HepG2 (cell line): ENCODE data around the gene IP6K1. TPM values are rescaled to one million over a fixed set of nuclear protein-coding genes. Genes with fewer than 3 reads are reported as not detected.

ENCODE experiments used
- ATAC-seq: fragments of 200-7000 bp; cut with Tn5 transposase; 3 replicates; pipeline ENCODE4 v1.9.1; 2020; ENCODE audit warnings: mild to moderate bottlenecking, moderate library complexity
- BruUV-seq: library from RNA; stranded (reverse); fragments of 400-500 nt; replicated peaks from 2 replicates; lab custom pipeline; 2021; lab: Mats Ljungman, UMichigan
- CTCF ChIA-PET: fragments of 300-600 bp; formaldehyde crosslinking; extraction: SDS; loops from one replicate; lab custom pipeline; 2021; ENCODE audit warnings: low total read pairs, inconsistent platforms, low intra/inter-chr PET ratio; lab: Yijun Ruan, JAX
- POLR2A ChIA-PET: fragments of 350-600 bp; sonication (Branson Sonifier 250); formaldehyde crosslinking; loops from one replicate; lab custom pipeline; 2020; ENCODE audit warnings: antibody characterized with exemption, inconsistent platforms; lab: Yijun Ruan, JAX
- DNase-seq: peaks from one replicate; pipeline ENCODE4 v3.0.0-alpha.2; 2015; ENCODE audit warnings: low spot score
- FAIRE-seq: peaks from 3 replicates; lab custom pipeline; 2011; peaks lifted over from hg19 to GRCh38; lab: Jason Lieb, UNC
- H2AFZ ChIP-seq: one replicate; pipeline ENCODE4 v1.6.1; 2011; ENCODE audit warnings: low read length, inconsistent platforms
- H3K27ac ChIP-seq: fragments of 300-600 bp; 3 replicates; pipeline ENCODE4 v1.8.0; 2011; ENCODE audit warnings: mixed run types, mild to moderate bottlenecking, mixed read lengths, low read length, inconsistent platforms; ENCODE audit not compliant: insufficient read depth; ENCODE audit errors: extremely low read length
- H3K27me3 ChIP-seq, 2 experiments: fragments of 200-600 bp in 1 of 2; 2 replicates in 1 of 2; 3 replicates in 1 of 2; pipeline versions ENCODE4 v1.6.0 to v1.8.0; 2011; ENCODE audit warnings: low read length in 2 of 2, mild to moderate bottlenecking in 2 of 2, moderate library complexity in 2 of 2, inconsistent platforms in 1 of 2; ENCODE audit not compliant: insufficient read depth in 2 of 2, control insufficient read depth in 1 of 2
- H3K36me3 ChIP-seq, 2 experiments: fragments of 200-600 bp in 1 of 2; replicated peaks in 1 of 2; 2 replicates in 1 of 2; 3 replicates in 1 of 2; pipeline versions ENCODE4 v1.5.1 to v1.8.0; 2011; ENCODE audit warnings: low read length in 2 of 2, inconsistent platforms in 1 of 2; ENCODE audit not compliant: insufficient read depth in 2 of 2, control insufficient read depth in 1 of 2
- H3K4me1 ChIP-seq: 2 replicates; pipeline ENCODE4 v1.5.1; 2012; ENCODE audit warnings: low read length, inconsistent platforms; ENCODE audit not compliant: insufficient read depth
- H3K4me2 ChIP-seq: 2 replicates; pipeline ENCODE4 v1.6.0; 2011; ENCODE audit warnings: low read depth, low read length, inconsistent platforms
- H3K4me3 ChIP-seq, 3 experiments: fragments of 200-600 bp in 1 of 3; sonication (generic), shearing (Covaris generic) in 1 of 3; replicated peaks in 1 of 3; 2 replicates each; pipeline ENCODE4 v1.5.1; 2011 to 2016; ENCODE audit warnings: low read length in 3 of 3, inconsistent platforms in 2 of 3, low read depth in 2 of 3, mild to moderate bottlenecking in 2 of 3, control low read depth in 1 of 3, mixed read lengths in 1 of 3; ENCODE audit not compliant: insufficient read depth in 1 of 3
- H3K79me2 ChIP-seq: one replicate; pipeline ENCODE4 v1.6.1; 2011; ENCODE audit warnings: low read length, inconsistent platforms; ENCODE audit not compliant: insufficient read depth
- H3K9ac ChIP-seq: 2 replicates; pipeline ENCODE4 v1.6.0; 2011; ENCODE audit warnings: mild to moderate bottlenecking, low read depth, low read length, inconsistent platforms; ENCODE audit not compliant: insufficient read depth
- H3K9me3 ChIP-seq: 2 replicates; pipeline ENCODE4 v1.5.1; 2012; ENCODE audit warnings: mild to moderate bottlenecking, low read length
- H4K20me1 ChIP-seq: 2 replicates; pipeline ENCODE4 v1.6.0; 2011; ENCODE audit warnings: inconsistent platforms, mild to moderate bottlenecking, low read length, moderate library complexity; ENCODE audit not compliant: insufficient read depth
- E2F1 ChIP-seq: sonication (generic); formaldehyde crosslinking; IDR thresholded peaks from 2 replicates; pipeline ENCODE4 v1.5.0; 2020; ENCODE audit warnings: missing genetic modification reagents
- FOXA1 ChIP-seq, 2 experiments: fragments of 450-650 bp in 1 of 2; sonication (generic) in 1 of 2; formaldehyde crosslinking in 1 of 2; IDR thresholded peaks; 2 replicates each; pipeline versions ENCODE4 v1.4.0 to v1.6.1; 2016 to 2020; ENCODE audit warnings: missing genetic modification reagents in 1 of 2
- GATAD2A ChIP-seq: IDR thresholded peaks from 2 replicates; pipeline ENCODE4 v1.6.1; 2016
- GLMP ChIP-seq: sonication (generic); formaldehyde crosslinking; IDR thresholded peaks from 2 replicates; pipeline ENCODE4 v1.9.0; 2021; ENCODE audit warnings: missing genetic modification reagents, mild to moderate bottlenecking, borderline replicate concordance
- MBD4 ChIP-seq: IDR thresholded peaks from 2 replicates; pipeline ENCODE4 v1.6.1; 2012; ENCODE audit warnings: low read length, inconsistent platforms, borderline replicate concordance
- MIXL1 ChIP-seq: IDR thresholded peaks from 2 replicates; pipeline ENCODE4 v1.6.1; 2016
- SAFB2 ChIP-seq: sonication (generic); formaldehyde crosslinking; IDR thresholded peaks from 2 replicates; pipeline ENCODE4 v1.5.1; 2020; ENCODE audit warnings: missing genetic modification reagents, low read depth, mild to moderate bottlenecking, borderline replicate concordance
- SP2 ChIP-seq: sonication (generic); formaldehyde crosslinking; IDR thresholded peaks from 2 replicates; pipeline ENCODE4 v1.5.1; 2020; ENCODE audit warnings: mild to moderate bottlenecking, missing genetic modification reagents
- THAP11 ChIP-seq: IDR thresholded peaks from 2 replicates; pipeline ENCODE4 v1.6.1; 2016; ENCODE audit warnings: missing biosample characterization, missing genetic modification reagents
- YEATS2 ChIP-seq: sonication (generic); formaldehyde crosslinking; IDR thresholded peaks from 2 replicates; pipeline ENCODE4 v1.4.0; 2020; ENCODE audit warnings: missing genetic modification reagents, borderline replicate concordance
- ZBTB21 ChIP-seq: sonication (generic); formaldehyde crosslinking; IDR thresholded peaks from 2 replicates; pipeline ENCODE4 v1.4.0; 2020; ENCODE audit warnings: missing genetic modification reagents
- ZBTB25 ChIP-seq: IDR thresholded peaks from 2 replicates; pipeline ENCODE4 v1.6.1; 2018; ENCODE audit warnings: missing genetic modification reagents
- ZNF20 ChIP-seq: sonication (generic); formaldehyde crosslinking; IDR thresholded peaks from 2 replicates; pipeline ENCODE4 v1.4.0; 2020; ENCODE audit warnings: mild to moderate bottlenecking, moderate library complexity, missing genetic modification reagents
- ZNF33B ChIP-seq: sonication (generic); formaldehyde crosslinking; IDR thresholded peaks from 2 replicates; pipeline ENCODE4 v1.5.1; 2020; ENCODE audit warnings: mild to moderate bottlenecking, missing genetic modification reagents
- ZNF737 ChIP-seq: sonication (generic); formaldehyde crosslinking; IDR thresholded peaks from 2 replicates; pipeline ENCODE4 v1.5.0; 2020; ENCODE audit warnings: missing genetic modification reagents, mild to moderate bottlenecking, borderline replicate concordance
- ZNF883 ChIP-seq: sonication (generic); formaldehyde crosslinking; IDR thresholded peaks from 2 replicates; pipeline ENCODE4 v1.5.1; 2020; ENCODE audit warnings: mild to moderate bottlenecking, missing genetic modification reagents; ENCODE audit errors: not compliant biosample characterization
- WGBS: methylation state at CpG from one replicate; pipeline ENCODE4 v1.1.6; 2017; ENCODE audit warnings: low lambda C conversion rate; 5-methylcytosine and 5-hydroxymethylcytosine counted together
- in situ Hi-C: cut with HindIII; loops from 2 replicates; pipeline ENCODE4 v1.10.0; 2017; ENCODE audit warnings: low pct_unique_long_range_greater_than_20kb; ENCODE audit not compliant: extremely low pct_ligation_motif_present
- intact Hi-C: fragments of 100-400 bp; cut with micrococcal nuclease; formaldehyde crosslinking; loops from one replicate; pipeline ENCODE4 v1.10.0; 2022; ENCODE audit not compliant: unreplicated experiment
- polyA plus RNA-seq, 8 experiments: library from polyadenylated mRNA; depleted of rRNA in 3 of 8; stranded (reverse) in 7 of 8; unstranded in 1 of 8; fragments of >200 nt; fragmentation: Illumina TruSeq in 4 of 8; extraction: Trizol in 4 of 8; gene quantifications; 2 replicates each; pipeline versions ENCODE4 v1.2.1 to v1.2.3, GENCODE V29; 2011 to 2016; ENCODE audit warnings: low read depth in 4 of 8, missing spikeins in 1 of 8, mixed read lengths in 1 of 8; ENCODE audit not compliant: insufficient read depth in 1 of 8
- total RNA-seq, 5 experiments: library from RNA; depleted of rRNA; stranded (reverse); fragments of >200 nt; fragmentation: Illumina TruSeq; extraction: Trizol; gene quantifications; 2 replicates each; pipeline ENCODE4 v1.2.3, GENCODE V29; 2016; ENCODE audit warnings: low read depth in 1 of 5

Gene IP6K1
- total and polyA plus RNA-seq, 2 of the 13 experiments (the other 11 are each of a cell fraction or from before 2014, with no cell fraction given), result 17.7 to 29.7 TPM

DNA sequence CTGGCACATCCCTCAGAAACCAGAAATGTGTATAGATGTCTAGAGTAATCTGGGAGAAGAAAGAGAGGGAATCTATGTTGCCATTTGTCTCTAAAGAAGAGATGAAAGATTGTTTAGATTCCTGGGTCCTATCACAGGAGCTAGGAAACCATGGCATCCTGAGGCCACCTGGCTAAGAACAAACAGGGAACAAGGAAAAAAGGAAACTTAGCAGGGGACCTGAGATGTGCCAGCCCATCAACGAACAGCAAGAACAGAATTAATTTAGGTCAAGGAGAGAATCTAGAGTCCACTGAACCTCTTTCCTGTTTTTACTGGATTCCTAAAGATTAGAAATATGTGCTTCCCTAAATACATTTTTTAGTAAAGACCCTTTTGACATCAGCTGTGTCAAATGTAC lies 30.3 kb downstream of the IP6K1 start:
- DNase-seq (no peak), ATAC-seq (no peak)
- no peaks in the 10 kb centered on the region for H3K9me3 ChIP-seq
- peaks cover 4% of the 10 kb centered on the region; the same call in 1 of the 2 replicates for H4K20me1 ChIP-seq
- no peak overlapping the region for H3K9ac ChIP-seq
- TF ChIP-seq ZNF33B (CRISPR knock-in tag) (no peak), ZBTB25 (no peak), E2F1 (CRISPR knock-in tag) (no peak)
- TF ChIP-seq, all 625 proteins: peak for 0
- no peak overlapping the region for H2AFZ ChIP-seq
- in situ Hi-C loops (no loop called here), intact Hi-C loops (no loop called here)
- H3K27ac ChIP-seq, result no peak overlapping the region
- 94% methylated on average over 1 of the region's 1 CpG for WGBS
- no TSS peak for BruUV-seq
- ChIA-PET CTCF (no interaction called here), POLR2A (interaction anchor here (1.3 kb wide), 1 partner anchor 47 kb away, joined by 4 read pairs; the partner anchor contains the start of gene INKA1)
- no peak overlapping the region for H3K4me2 ChIP-seq
- FAIRE-seq, result no peak
- H3K27me3 ChIP-seq, result no peaks in the 10 kb centered on the region
- no peak overlapping the region for H3K4me3 ChIP-seq
- peaks cover 69% of the 10 kb centered on the region for H3K79me2 ChIP-seq
- H3K36me3 ChIP-seq, result peaks cover 2 to 8% of the 10 kb centered on the region in 2 experiments; a peak in 2 of 5 replicates
- peaks cover 20% of the 10 kb centered on the region for H3K4me1 ChIP-seq

DNA sequence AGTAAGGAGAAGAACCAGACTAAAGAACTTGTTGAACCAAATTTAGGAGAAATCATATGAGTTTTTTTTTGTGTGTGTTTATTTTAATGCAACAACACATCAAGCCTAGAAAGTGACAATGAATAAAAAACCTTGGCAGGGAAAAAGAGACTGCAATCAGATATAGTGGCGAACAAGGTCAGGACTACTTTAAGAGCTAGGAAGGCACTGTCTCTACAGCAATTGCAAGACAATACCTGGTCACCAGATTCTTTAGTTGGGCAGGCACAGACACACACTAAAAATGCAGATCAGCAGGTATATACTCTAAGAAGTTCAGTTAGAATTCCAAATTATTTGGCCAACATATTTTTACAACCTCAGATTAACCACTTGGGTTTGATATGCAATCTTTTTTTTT lies 31.8 kb downstream of the IP6K1 start:
- no peak overlapping the region for H3K27ac ChIP-seq
- H3K27me3 ChIP-seq, result no peaks in the 10 kb centered on the region
- H3K9ac ChIP-seq, result no peak overlapping the region
- H3K4me1 ChIP-seq, result peaks cover 35% of the 10 kb centered on the region
- no TSS peak for BruUV-seq
- 100% methylated on average over 1 of the region's 1 CpG for WGBS
- intact Hi-C loops (no loop called here), in situ Hi-C loops (no loop called here)
- no peaks in the 10 kb centered on the region for H3K9me3 ChIP-seq
- H3K4me3 ChIP-seq, result no peak overlapping the region
- peaks cover 66% of the 10 kb centered on the region for H3K79me2 ChIP-seq
- POLR2A ChIA-PET, result interaction anchor here (0.7 kb wide), 1 partner anchor 161 kb away, joined by 3 read pairs; no protein-coding TSS in a partner anchor
- DNase-seq (no peak), ATAC-seq (no peak)
- H3K36me3 ChIP-seq, result peaks cover 2 to 4% of the 10 kb centered on the region in 2 experiments; a peak in 1 of 5 replicates
- TF ChIP-seq SAFB2 (no peak), SP2 (CRISPR knock-in tag) (no peak), GLMP (CRISPR knock-in tag) (no peak), GATAD2A (CRISPR knock-in tag) (no peak), THAP11 (CRISPR knock-in tag) (no peak), ZBTB21 (CRISPR knock-in tag) (no peak), YEATS2 (CRISPR knock-in tag) (no peak), FOXA1 (IDR thresholded peaks at IDR 0.05) (no peak), FOXA1 (CRISPR knock-in tag; IDR thresholded peaks at IDR 0.05) (no peak), MBD4 (no peak), ZNF737 (CRISPR knock-in tag) (no peak), MIXL1 (CRISPR knock-in tag) (no peak), ZNF883 (CRISPR knock-in tag) (no peak), ZNF20 (no peak)
- TF ChIP-seq, all 625 proteins: peak for 0
- Histone ChIP-seq H2AFZ (no peak overlapping the region), H4K20me1 (peaks cover 3% of the 10 kb centered on the region; the same call in 1 of the 2 replicates), H3K4me2 (no peak overlapping the region)
- CTCF ChIA-PET, result no interaction called here
- FAIRE-seq, result no peak
